CD1c-positive myeloid dendritic cell (primary cell): ENCODE measurements around the gene UBE3C.
"Not testable (repeated sequence)": the region's sequence is repeated elsewhere in the genome, so short reads cannot be mapped to it uniquely, and the experiment has no call there.

Source experiments
- DNase-seq: peaks from one replicate; pipeline ENCODE4 v3.0.0-alpha.2; 2016; ENCODE audit errors: extremely low spot score

The UBE3C gene

GRCh38 chr7:157138424-157139110 lies at the start of gene UBE3C:
UBE3C (plus strand) TSS chr7:157138926; CDS start chr7:157139273, 347 bp downstream.
- DNase-seq, result peak; percentile 96

GRCh38 chr7:157089100-157089610 lies 49.6 kb upstream of the UBE3C start:
- no peak for DNase-seq

- no peak for DNase-seq
These were observed 48.1 kb upstream of the UBE3C start for GRCh38 chr7:157090485-157091165.

GRCh38 chr7:157096286-157097055 lies 42.3 kb upstream of the UBE3C start:
- DNase-seq, result no peak

GRCh38 chr7:157097056-157097329 lies 41.7 kb upstream of the UBE3C start:
- no peak for DNase-seq

GRCh38 chr7:157097569-157097968 lies 41.2 kb upstream of the UBE3C start:
- DNase-seq, result no peak

GRCh38 chr7:157100005-157100404 lies 38.7 kb upstream of the UBE3C start:
- DNase-seq, result not testable (repeated sequence)

GRCh38 chr7:157103641-157104040 lies 35.1 kb upstream of the UBE3C start:
- not testable (repeated sequence) for DNase-seq

- no peak for DNase-seq
These were observed 27.4 kb upstream of the UBE3C start for GRCh38 chr7:157111311-157111710.

GRCh38 chr7:157112706-157113105 lies 26.0 kb upstream of the UBE3C start:
- no peak for DNase-seq

- DNase-seq, result no peak
These were observed 25.1 kb upstream of the UBE3C start for GRCh38 chr7:157113607-157114006.

GRCh38 chr7:157116762-157117161 lies 22.0 kb upstream of the UBE3C start:
- no peak for DNase-seq

- no peak for DNase-seq
These were observed 20.9 kb upstream of the UBE3C start for GRCh38 chr7:157117796-157118195.

- DNase-seq, result no peak
These were observed 18.5 kb upstream of the UBE3C start for GRCh38 chr7:157120181-157120580.

GRCh38 chr7:157121184-157121715 lies 17.5 kb upstream of the UBE3C start:
- DNase-seq, result no peak

GRCh38 chr7:157122800-157123495 lies 15.8 kb upstream of the UBE3C start:
- no peak for DNase-seq

- no peak for DNase-seq
These were observed 14.0 kb upstream of the UBE3C start for GRCh38 chr7:157124690-157125089.

GRCh38 chr7:157125376-157126223 lies 13.1 kb upstream of the UBE3C start:
- DNase-seq, result no peak

- no peak for DNase-seq
These were observed 11.8 kb upstream of the UBE3C start for GRCh38 chr7:157126921-157127320.

- DNase-seq, result no peak
These were observed 9.5 kb upstream of the UBE3C start for GRCh38 chr7:157129200-157129599.

- DNase-seq, result no peak
These were observed 8.7 kb upstream of the UBE3C start for GRCh38 chr7:157129907-157130460.
